Esophagus muscularis mucosa (tissue), 4 donors: ENCODE measurements around the gene CCDC186.

Experiments
- EP300 ChIP-seq: sonication (generic); formaldehyde crosslinking; IDR thresholded peaks from one replicate; pipeline ENCODE4 v1.6.1; 2017; ENCODE audit warnings: antibody characterized with exemption
- POLR2A ChIP-seq: fragments of 450-650 bp; IDR thresholded peaks from one replicate; pipeline ENCODE4 v1.6.1; 2017; ENCODE audit warnings: antibody characterized with exemption, moderate library complexity, mild to moderate bottlenecking, low read depth
- TF ChIP-seq, protein P1 (sequence below), 3 experiments: fragments of 200-600 bp in 2 of 3; fragments of 450-650 bp in 1 of 3; sonication (generic) in 2 of 3; IDR thresholded peaks; one replicate each; pipeline ENCODE4 v1.5.1; 2017 to 2019; ENCODE audit warnings: antibody characterized with exemption in 3 of 3, mild to moderate bottlenecking in 2 of 3, moderate library complexity in 1 of 3

GRCh38 chr10:114173603-114173920 is 441 bp downstream of the CCDC186 start:
- TF ChIP-seq, protein P1, sequence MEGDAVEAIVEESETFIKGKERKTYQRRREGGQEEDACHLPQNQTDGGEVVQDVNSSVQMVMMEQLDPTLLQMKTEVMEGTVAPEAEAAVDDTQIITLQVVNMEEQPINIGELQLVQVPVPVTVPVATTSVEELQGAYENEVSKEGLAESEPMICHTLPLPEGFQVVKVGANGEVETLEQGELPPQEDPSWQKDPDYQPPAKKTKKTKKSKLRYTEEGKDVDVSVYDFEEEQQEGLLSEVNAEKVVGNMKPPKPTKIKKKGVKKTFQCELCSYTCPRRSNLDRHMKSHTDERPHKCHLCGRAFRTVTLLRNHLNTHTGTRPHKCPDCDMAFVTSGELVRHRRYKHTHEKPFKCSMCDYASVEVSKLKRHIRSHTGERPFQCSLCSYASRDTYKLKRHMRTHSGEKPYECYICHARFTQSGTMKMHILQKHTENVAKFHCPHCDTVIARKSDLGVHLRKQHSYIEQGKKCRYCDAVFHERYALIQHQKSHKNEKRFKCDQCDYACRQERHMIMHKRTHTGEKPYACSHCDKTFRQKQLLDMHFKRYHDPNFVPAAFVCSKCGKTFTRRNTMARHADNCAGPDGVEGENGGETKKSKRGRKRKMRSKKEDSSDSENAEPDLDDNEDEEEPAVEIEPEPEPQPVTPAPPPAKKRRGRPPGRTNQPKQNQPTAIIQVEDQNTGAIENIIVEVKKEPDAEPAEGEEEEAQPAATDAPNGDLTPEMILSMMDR (IDR thresholded peaks at IDR 0.05) = no peak
- no peak for TF ChIP-seq EP300
- no peak for TF ChIP-seq POLR2A
